ENCODE measurements around the gene DNTT.

DNA sequence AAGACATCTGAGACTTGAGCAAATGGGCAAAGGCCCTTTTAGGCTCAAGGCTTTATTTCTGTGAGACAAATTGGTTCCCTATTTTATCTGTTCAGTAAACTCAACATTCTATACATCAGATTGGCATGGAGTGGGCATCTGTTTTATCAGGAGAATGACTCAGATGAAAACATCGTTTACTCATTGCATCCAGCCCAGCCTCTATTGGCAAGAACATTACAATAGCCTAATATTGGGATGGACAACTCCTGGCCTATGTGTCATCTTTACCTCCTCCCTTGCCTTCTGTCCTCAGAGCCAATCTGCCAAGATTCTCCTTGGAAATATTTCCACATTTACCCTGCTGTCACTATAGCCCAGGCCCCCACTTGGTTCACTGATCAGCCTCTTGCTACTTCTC is 27.4 kb upstream of the DNTT start:
- TF ChIP-seq POLR2AphosphoS5 (IDR thresholded peaks at IDR 0.05; ENCODE audit: low read depth) (no peak), REST (IDR thresholded peaks at IDR 0.05; ENCODE audit: unreplicated experiment) (no peak)

Data from GM23338 (cell line).